CD4-positive, alpha-beta T cell (primary cell): ENCODE measurements around the gene SLC7A6. TPM values are rescaled to one million over a fixed set of nuclear protein-coding genes. Genes with fewer than 3 reads are reported as not detected.

Experiments
- ATAC-seq: fragments of 200-7000 bp; cut with Tn5 transposase; one replicate; pipeline ENCODE4 v1.10.0; 2022; ENCODE audit warnings: mild to moderate bottlenecking; ENCODE audit not compliant: poor library complexity
- CTCF ChIA-PET: fragments of 350-600 bp; sonication (Branson Sonifier 250); formaldehyde crosslinking; loops from one replicate; lab custom pipeline; 2021; ENCODE audit warnings: antibody characterized with exemption, inconsistent platforms; lab: Charles Lee
- POLR2A ChIA-PET: fragments of 350-600 bp; sonication (Branson Sonifier 250); formaldehyde crosslinking; loops from one replicate; lab custom pipeline; 2021; ENCODE audit warnings: antibody characterized with exemption, inconsistent platforms; lab: Charles Lee
- DNase-seq, 14 experiments: peaks; one replicate each; pipeline ENCODE4 v3.0.0-alpha.2; 2013 to 2020; ENCODE audit warnings: mixed read lengths in 2 of 14
- H3K27ac ChIP-seq, 2 donors: one replicate each; pipeline versions ENCODE4 v1.5.1 to v1.7.0; 2013; ENCODE audit warnings: low read length in 2 of 2, low read depth in 1 of 2, mild to moderate bottlenecking in 1 of 2
- H3K27me3 ChIP-seq, 2 experiments: 1 replicate in 1 of 2; 2 replicates in 1 of 2; pipeline versions ENCODE4 v1.6.1 to v1.7.0; 2013; ENCODE audit warnings: low read length in 2 of 2, control low read depth in 1 of 2, mild to moderate bottlenecking in 1 of 2, moderate library complexity in 1 of 2; ENCODE audit not compliant: insufficient read depth in 2 of 2, control insufficient read depth in 1 of 2
- H3K36me3 ChIP-seq: one replicate; pipeline ENCODE4 v1.6.1; 2013; ENCODE audit warnings: low read length, control low read depth; ENCODE audit not compliant: insufficient read depth
- H3K4me1 ChIP-seq: one replicate; pipeline ENCODE4 v1.6.1; 2013; ENCODE audit warnings: low read length, control low read depth; ENCODE audit not compliant: insufficient read depth
- H3K4me3 ChIP-seq: one replicate; pipeline ENCODE4 v1.5.1; 2013; ENCODE audit warnings: mild to moderate bottlenecking, low read length, moderate library complexity
- H3K9me3 ChIP-seq, 2 experiments: 1 replicate in 1 of 2; 2 replicates in 1 of 2; pipeline versions ENCODE4 v1.6.1 to v1.7.0; 2013; ENCODE audit warnings: low read length in 2 of 2, mild to moderate bottlenecking in 2 of 2, control low read depth in 1 of 2, moderate library complexity in 1 of 2; ENCODE audit not compliant: control insufficient read depth in 1 of 2, insufficient read depth in 1 of 2
- H3K27ac Mint-ChIP-seq: one replicate; pipeline ENCODE4 v1.8.0; 2020; ENCODE audit warnings: mixed read lengths
- H3K27me3 Mint-ChIP-seq: one replicate; pipeline ENCODE4 v1.8.0; 2021; ENCODE audit warnings: mixed read lengths
- H3K36me3 Mint-ChIP-seq: one replicate; pipeline ENCODE4 v1.8.0; 2021; ENCODE audit warnings: low read depth, mixed read lengths
- H3K4me1 Mint-ChIP-seq: one replicate; pipeline ENCODE4 v1.8.0; 2021; ENCODE audit warnings: low read depth, mixed read lengths
- H3K4me3 Mint-ChIP-seq: one replicate; pipeline ENCODE4 v1.8.0; 2020; ENCODE audit warnings: mild to moderate bottlenecking, mixed read lengths
- H3K9me3 Mint-ChIP-seq: one replicate; pipeline ENCODE4 v1.8.0; 2020; ENCODE audit warnings: mixed read lengths
- CTCF ChIP-seq: fragments of 200-600 bp; IDR thresholded peaks from one replicate; pipeline ENCODE4 v1.8.0; 2022; ENCODE audit warnings: antibody characterized with exemption, mild to moderate bottlenecking
- intact Hi-C, 2 experiments: fragments of 100-400 bp; cut with DNase I in 1 of 2; cut with micrococcal nuclease in 1 of 2; formaldehyde crosslinking; loops; one replicate each; pipeline versions ENCODE4 v1.15.1 to v1.9.0; 2023 to 2025; cut with DNase I, micrococcal nuclease
- total RNA-seq, 174 experiments: library from RNA in 2 of 174; stranded (reverse) in 2 of 174; gene quantifications; one replicate each; pipeline ENCODE4 v1.2.3 and lab custom pipeline; 2021 to 2026

Gene SLC7A6
- total RNA-seq, 2 experiments from 2014 or later: 187 to 197 TPM

- H3K27ac Mint-ChIP-seq: peak overlapping the region; percentile 94
- no peaks in the 10 kb centered on the region for H3K27me3 Mint-ChIP-seq
- DNase-seq (no peak), ATAC-seq (no peak)
- intact Hi-C loops: loop anchor here in 1 of 2 experiments (1.0 kb wide), 2 partner anchors 11 to 34 kb away; partner anchors contain the start of gene SLC7A6OS
- Histone ChIP-seq H3K4me1 (peaks cover 93% of the 10 kb centered on the region), H3K27ac (peak overlapping the region; percentile 71 to 74), H3K4me3 (no peak overlapping the region), H3K27me3 (no peaks in the 10 kb centered on the region), H3K9me3 (no peaks in the 10 kb centered on the region), H3K36me3 (peaks cover 30% of the 10 kb centered on the region)
- no peak for TF ChIP-seq CTCF
- ChIA-PET CTCF (interaction anchor here (1.0 to 5.7 kb wide), 7 partner anchors 10 to 52 kb away, joined by 3 to 41 read pairs (median 7); partner anchors contain the start of genes PRMT7, SLC7A6 and SLC7A6OS), POLR2A (interaction anchor here (0.7 to 12.9 kb wide), 9 partner anchors 9 to 191 kb away, joined by 3 to 271 read pairs (median 4); partner anchors contain the start of genes NFATC3, PLA2G15, PRMT7 and SLC7A6)
- peaks cover 71% of the 10 kb centered on the region for H3K36me3 Mint-ChIP-seq
- H3K9me3 Mint-ChIP-seq: no peaks in the 10 kb centered on the region
- H3K4me3 Mint-ChIP-seq: peak overlapping the region; percentile 66
- peaks cover 73% of the 10 kb centered on the region for H3K4me1 Mint-ChIP-seq
These were observed 11.9 kb downstream of the SLC7A6 start for GRCh38 chr16:68276223-68276622.

- Mint-ChIP-seq H3K4me1 (peaks cover 73% of the 10 kb centered on the region), H3K4me3 (peak overlapping the region; percentile 78), H3K36me3 (peaks cover 76% of the 10 kb centered on the region), H3K9me3 (no peaks in the 10 kb centered on the region), H3K27me3 (no peaks in the 10 kb centered on the region), H3K27ac (peak overlapping the region; percentile 87)
- ATAC-seq (no peak), DNase-seq (no peak)
- POLR2A ChIA-PET: interaction anchor here (1.1 to 14.1 kb wide), 5 partner anchors 7 to 31 kb away, joined by 5 to 271 read pairs (median 7); partner anchors contain the start of genes PRMT7, SLC7A6 and SLC7A6OS
- Histone ChIP-seq H3K4me3 (no peak overlapping the region), H3K36me3 (peaks cover 35% of the 10 kb centered on the region), H3K9me3 (no peaks in the 10 kb centered on the region), H3K4me1 (peaks cover 93% of the 10 kb centered on the region), H3K27me3 (no peaks in the 10 kb centered on the region), H3K27ac (peak overlapping the region in 1 of 2 donors; percentile 42)
- intact Hi-C loops: no loop called here
- CTCF ChIA-PET: interaction anchor here (0.6 to 23.0 kb wide), 5 partner anchors 8 to 49 kb away, joined by 3 to 278 read pairs (median 4); partner anchors contain the start of gene SLC7A6
- no peak for TF ChIP-seq CTCF
These were observed 15.6 kb downstream of the SLC7A6 start for GRCh38 chr16:68279726-68280558.

- H3K4me3 Mint-ChIP-seq: peak overlapping the region; percentile 87
- Histone ChIP-seq H3K4me3 (no peak overlapping the region), H3K36me3 (peaks cover 32% of the 10 kb centered on the region), H3K27me3 (no peaks in the 10 kb centered on the region), H3K4me1 (peaks cover 93% of the 10 kb centered on the region), H3K27ac (peak overlapping the region; percentile 44 to 60), H3K9me3 (no peaks in the 10 kb centered on the region)
- peak in 8 of 14 experiments; percentile 28 to 66 (median 48) for DNase-seq
- ChIA-PET POLR2A (interaction anchor here (2.2 to 14.1 kb wide), 3 partner anchors 9 to 30 kb away, joined by 7 to 271 read pairs (median 151); partner anchors contain the start of genes PRMT7, SLC7A6 and SLC7A6OS), CTCF (interaction anchor here (1.3 to 23.0 kb wide), 3 partner anchors 9 to 47 kb away, joined by 3 to 278 read pairs (median 4); partner anchors contain the start of gene SLC7A6)
- peak; percentile 61 for ATAC-seq
- intact Hi-C loops: no loop called here
- TF ChIP-seq CTCF: no peak
- H3K4me1 Mint-ChIP-seq: peaks cover 72% of the 10 kb centered on the region
- H3K27ac Mint-ChIP-seq: peak overlapping the region; percentile 87
- peaks cover 69% of the 10 kb centered on the region for H3K36me3 Mint-ChIP-seq
- H3K27me3 Mint-ChIP-seq: no peaks in the 10 kb centered on the region
- H3K9me3 Mint-ChIP-seq: no peaks in the 10 kb centered on the region
These were observed 17.2 kb downstream of the SLC7A6 start for GRCh38 chr16:68281368-68282063.
